ENCODE data around the gene PCGF3.

The PCGF3 gene

GRCh38 chr4:683982-684622 lies 21.5 kb upstream of the PCGF3 start:
- peaks cover 0 to 42% (median 30%) of the 10 kb centered on the region in 4 experiments for H3K4me1 ChIP-seq (ENCODE audit: control extremely low read depth in 1 of 4, control insufficient read depth in 4 of 4, insufficient read depth in 4 of 4, low read length in 3 of 4)
- WGBS (ENCODE audit: insufficient coverage): 50% methylated on average over 16 of the region's 19 CpGs
- peak overlapping the region in 1 of 7 experiments; percentile 20 for H3K4me3 ChIP-seq (ENCODE audit: control insufficient read depth in 1 of 7, extremely low read depth in 1 of 7, insufficient read depth in 4 of 7, low read depth in 2 of 7, low read length in 6 of 7)
- H3K36me3 ChIP-seq (ENCODE audit: control insufficient read depth in 4 of 4, insufficient read depth in 4 of 4, low read length in 3 of 4): no peaks in the 10 kb centered on the region
- POLR2A ChIA-PET: no interaction called here
- H3K27me3 ChIP-seq (replicated peaks in 2 of 5; ENCODE audit: control insufficient read depth in 4 of 5, insufficient read depth in 5 of 5, low read length in 4 of 5): no peaks in the 10 kb centered on the region
- no peak overlapping the region for H3K27ac ChIP-seq (ENCODE audit: insufficient read depth in 1 of 2, low read depth in 1 of 2, low read length in 2 of 2, poor library complexity in 1 of 2, severe bottlenecking in 2 of 2)
- peak; percentile 61 to 79 (median 79) for DNase-seq
- CTCF ChIA-PET: interaction anchor here (0.7 to 2.2 kb wide), 9 partner anchors 8 to 439 kb away, joined by 3 to 11 read pairs (median 5); no protein-coding TSS in a partner anchor
- no peaks in the 10 kb centered on the region for H3K9me3 ChIP-seq (ENCODE audit: control extremely low read depth in 1 of 5, control insufficient read depth in 4 of 5, insufficient read depth in 2 of 5, low read depth in 1 of 5, low read length in 4 of 5)

- POLR2A ChIA-PET: no interaction called here
Measured at GRCh38 chr4:684623-685327, 20.9 kb upstream of the PCGF3 start.

GRCh38 chr4:685679-686412 lies 19.8 kb upstream of the PCGF3 start:
- CTCF ChIA-PET: interaction anchor here (1.4 to 2.3 kb wide), 3 partner anchors 11 to 21 kb away, joined by 3 to 6 read pairs (median 5); no protein-coding TSS in a partner anchor
- no peaks in the 10 kb centered on the region for H3K9me3 ChIP-seq (ENCODE audit: control extremely low read depth in 1 of 5, control insufficient read depth in 4 of 5, insufficient read depth in 2 of 5, low read depth in 1 of 5, low read length in 4 of 5)
- H3K27me3 ChIP-seq (replicated peaks in 2 of 5; ENCODE audit: control insufficient read depth in 4 of 5, insufficient read depth in 5 of 5, low read length in 4 of 5): no peaks in the 10 kb centered on the region
- no peaks in the 10 kb centered on the region for H3K36me3 ChIP-seq (ENCODE audit: control insufficient read depth in 4 of 4, insufficient read depth in 4 of 4, low read length in 3 of 4)
- 98% methylated on average over 31 of the region's 37 CpGs for WGBS (ENCODE audit: insufficient coverage)
- no peak overlapping the region for H3K4me3 ChIP-seq (ENCODE audit: control insufficient read depth in 1 of 7, extremely low read depth in 1 of 7, insufficient read depth in 4 of 7, low read depth in 2 of 7, low read length in 6 of 7)
- no peak for DNase-seq
- POLR2A ChIA-PET: no interaction called here
- no peak overlapping the region for H3K27ac ChIP-seq (ENCODE audit: insufficient read depth in 1 of 2, low read depth in 1 of 2, low read length in 2 of 2, poor library complexity in 1 of 2, severe bottlenecking in 2 of 2)
- H3K4me1 ChIP-seq (ENCODE audit: control extremely low read depth in 1 of 4, control insufficient read depth in 4 of 4, insufficient read depth in 4 of 4, low read length in 3 of 4): peaks cover 0 to 45% (median 37%) of the 10 kb centered on the region in 4 experiments

More at GRCh38 chr4:684623-685327, 20.9 kb upstream of the PCGF3 start:
- Histone ChIP-seq H3K9me3 (ENCODE audit: control extremely low read depth in 1 of 5, control insufficient read depth in 4 of 5, insufficient read depth in 2 of 5, low read depth in 1 of 5, low read length in 4 of 5) (no peaks in the 10 kb centered on the region), H3K4me3 (ENCODE audit: control insufficient read depth in 1 of 7, extremely low read depth in 1 of 7, insufficient read depth in 4 of 7, low read depth in 2 of 7, low read length in 6 of 7) (no peak overlapping the region), H3K4me1 (ENCODE audit: control extremely low read depth in 1 of 4, control insufficient read depth in 4 of 4, insufficient read depth in 4 of 4, low read length in 3 of 4) (peaks cover 0 to 49% (median 36%) of the 10 kb centered on the region in 4 experiments), H3K27me3 (replicated peaks in 2 of 5; ENCODE audit: control insufficient read depth in 4 of 5, insufficient read depth in 5 of 5, low read length in 4 of 5) (no peaks in the 10 kb centered on the region), H3K27ac (ENCODE audit: insufficient read depth in 1 of 2, low read depth in 1 of 2, low read length in 2 of 2, poor library complexity in 1 of 2, severe bottlenecking in 2 of 2) (no peak overlapping the region), H3K36me3 (ENCODE audit: control insufficient read depth in 4 of 4, insufficient read depth in 4 of 4, low read length in 3 of 4) (no peaks in the 10 kb centered on the region)
- CTCF ChIA-PET: interaction anchor here (0.7 to 2.2 kb wide), 7 partner anchors 8 to 440 kb away, joined by 3 to 11 read pairs (median 5); no protein-coding TSS in a partner anchor
- no peak for DNase-seq
- 92% methylated on average over 11 of the region's 21 CpGs for WGBS (ENCODE audit: insufficient coverage)

GRCh38 chr4:686413-687040 lies 19.1 kb upstream of the PCGF3 start:
- Histone ChIP-seq H3K4me1 (ENCODE audit: control extremely low read depth in 1 of 4, control insufficient read depth in 4 of 4, insufficient read depth in 4 of 4, low read length in 3 of 4) (peaks cover 0 to 40% (median 33%) of the 10 kb centered on the region in 4 experiments), H3K27me3 (replicated peaks in 2 of 5; ENCODE audit: control insufficient read depth in 4 of 5, insufficient read depth in 5 of 5, low read length in 4 of 5) (no peaks in the 10 kb centered on the region), H3K4me3 (ENCODE audit: control insufficient read depth in 1 of 7, extremely low read depth in 1 of 7, insufficient read depth in 4 of 7, low read depth in 2 of 7, low read length in 6 of 7) (no peak overlapping the region), H3K9me3 (ENCODE audit: control extremely low read depth in 1 of 5, control insufficient read depth in 4 of 5, insufficient read depth in 2 of 5, low read depth in 1 of 5, low read length in 4 of 5) (no peaks in the 10 kb centered on the region), H3K36me3 (ENCODE audit: control insufficient read depth in 4 of 4, insufficient read depth in 4 of 4, low read length in 3 of 4) (no peaks in the 10 kb centered on the region), H3K27ac (ENCODE audit: insufficient read depth in 1 of 2, low read depth in 1 of 2, low read length in 2 of 2, poor library complexity in 1 of 2, severe bottlenecking in 2 of 2) (no peak overlapping the region)
- CTCF ChIA-PET: interaction anchor here (0.8 to 2.3 kb wide), 5 partner anchors 10 to 17 kb away, joined by 3 to 6 read pairs (median 4); partner anchors contain the start of genes ATP5ME and MYL5
- WGBS (ENCODE audit: insufficient coverage): 97% methylated on average over 28 of the region's 31 CpGs
- POLR2A ChIA-PET: interaction anchor here (0.6 kb wide), 1 partner anchor 24 kb away, joined by 3 read pairs; no protein-coding TSS in a partner anchor
- DNase-seq: no peak

- Histone ChIP-seq H3K27ac (ENCODE audit: insufficient read depth in 1 of 2, low read depth in 1 of 2, low read length in 2 of 2, poor library complexity in 1 of 2, severe bottlenecking in 2 of 2) (peak overlapping the region in 1 of 2 experiments; percentile 18), H3K27me3 (replicated peaks in 2 of 5; ENCODE audit: control insufficient read depth in 4 of 5, insufficient read depth in 5 of 5, low read length in 4 of 5) (no peaks in the 10 kb centered on the region), H3K4me1 (ENCODE audit: control extremely low read depth in 1 of 4, control insufficient read depth in 4 of 4, insufficient read depth in 4 of 4, low read length in 3 of 4) (peaks cover 0 to 36% (median 33%) of the 10 kb centered on the region in 4 experiments), H3K4me3 (ENCODE audit: control insufficient read depth in 1 of 7, extremely low read depth in 1 of 7, insufficient read depth in 4 of 7, low read depth in 2 of 7, low read length in 6 of 7) (no peak overlapping the region), H3K9me3 (ENCODE audit: control extremely low read depth in 1 of 5, control insufficient read depth in 4 of 5, insufficient read depth in 2 of 5, low read depth in 1 of 5, low read length in 4 of 5) (no peaks in the 10 kb centered on the region), H3K36me3 (ENCODE audit: control insufficient read depth in 4 of 4, insufficient read depth in 4 of 4, low read length in 3 of 4) (no peaks in the 10 kb centered on the region)
- ChIA-PET POLR2A (interaction anchor here (0.6 kb wide), 1 partner anchor 25 kb away, joined by 3 read pairs; no protein-coding TSS in a partner anchor), CTCF (interaction anchor here (0.8 to 2.3 kb wide), 5 partner anchors 10 to 16 kb away, joined by 3 to 6 read pairs (median 4); partner anchors contain the start of genes ATP5ME and MYL5)
- 96% methylated on average over 31 of the region's 38 CpGs for WGBS (ENCODE audit: insufficient coverage)
- DNase-seq: no peak
Measured at GRCh38 chr4:687048-687970, 18.3 kb upstream of the PCGF3 start.

Data from common myeloid progenitor, CD34-positive (primary cell).